GM06990 (cell line): ENCODE results near the gene NXPH4.

Experiments used
- DNase-seq: peaks from one replicate; pipeline ENCODE4 v3.0.0-alpha.2; 2011; ENCODE audit not compliant: insufficient read length; ENCODE audit errors: extremely low read depth
- H3K27me3 ChIP-seq: replicated peaks from 2 replicates; pipeline ENCODE4 v1.6.0; 2011; ENCODE audit warnings: low read length; ENCODE audit not compliant: control insufficient read depth, insufficient read depth
- H3K36me3 ChIP-seq: 2 replicates; pipeline ENCODE4 v1.5.1; 2011; ENCODE audit warnings: low read length; ENCODE audit not compliant: control insufficient read depth, insufficient read depth
- H3K4me3 ChIP-seq: replicated peaks from 2 replicates; pipeline ENCODE4 v1.5.1; 2011; ENCODE audit warnings: low read depth, mild to moderate bottlenecking, control low read depth, low read length
- CTCF ChIP-seq: IDR thresholded peaks from 2 replicates; pipeline ENCODE4 v1.5.1; 2011; ENCODE audit warnings: low read length, control low read depth, mild to moderate bottlenecking, inconsistent platforms; ENCODE audit not compliant: insufficient read depth, poor library complexity, severe bottlenecking

Gene NXPH4

GRCh38 chr12:57191410-57191809, 25.2 kb upstream of the NXPH4 start:
- H3K4me3 ChIP-seq: no peak overlapping the region
- DNase-seq: no peak
- no peaks in the 10 kb centered on the region for H3K27me3 ChIP-seq
- TF ChIP-seq CTCF: no peak
- H3K36me3 ChIP-seq: no peaks in the 10 kb centered on the region

GRCh38 chr12:57192920-57193319, 23.7 kb upstream of the NXPH4 start:
- H3K4me3 ChIP-seq: no peak overlapping the region
- no peaks in the 10 kb centered on the region for H3K36me3 ChIP-seq
- no peaks in the 10 kb centered on the region; the same call in 1 of the 2 replicates for H3K27me3 ChIP-seq
- TF ChIP-seq CTCF: no peak
- DNase-seq: no peak

GRCh38 chr12:57193706-57194245, 22.8 kb upstream of the NXPH4 start:
- Histone ChIP-seq H3K4me3 (no peak overlapping the region), H3K36me3 (no peaks in the 10 kb centered on the region), H3K27me3 (no peaks in the 10 kb centered on the region; the same call in 1 of the 2 replicates)
- no peak for DNase-seq
- TF ChIP-seq CTCF: no peak

GRCh38 chr12:57194253-57194652, 22.3 kb upstream of the NXPH4 start:
- H3K27me3 ChIP-seq: no peaks in the 10 kb centered on the region; the same call in 1 of the 2 replicates
- no peak for TF ChIP-seq CTCF
- no peak overlapping the region for H3K4me3 ChIP-seq
- no peak for DNase-seq
- no peaks in the 10 kb centered on the region for H3K36me3 ChIP-seq

- no peaks in the 10 kb centered on the region for H3K36me3 ChIP-seq
Measured at GRCh38 chr12:57195186-57195585, 21.4 kb upstream of the NXPH4 start.

More at GRCh38 chr12:57195186-57195585, 21.4 kb upstream of the NXPH4 start:
- H3K4me3 ChIP-seq: no peak overlapping the region
- TF ChIP-seq CTCF: no peak
- no peaks in the 10 kb centered on the region; the same call in 1 of the 2 replicates for H3K27me3 ChIP-seq
- no peak for DNase-seq
